GM12891 (cell line): Measurements from ENCODE around the gene UBE3D.

Source experiments
- PAX5 ChIP-seq: IDR thresholded peaks from 2 replicates; pipeline ENCODE4 v1.6.1; 2011; ENCODE audit warnings: low read length, moderate library complexity, mild to moderate bottlenecking; ENCODE audit not compliant: insufficient read depth, severe bottlenecking
- POLR2A ChIP-seq: IDR thresholded peaks from 2 replicates; pipeline ENCODE4 v1.6.1; 2011; ENCODE audit warnings: low read depth, low read length, control low read depth
- POLR2AphosphoS5 ChIP-seq: IDR thresholded peaks from 2 replicates; pipeline ENCODE4 v1.6.1; 2011; ENCODE audit warnings: low read depth, low read length, control low read depth
- POU2F2 ChIP-seq: IDR thresholded peaks from 2 replicates; pipeline ENCODE4 v1.6.1; 2011; ENCODE audit warnings: low read depth, mild to moderate bottlenecking, control low read depth, low read length, moderate library complexity
- SPI1 ChIP-seq: IDR thresholded peaks from 2 replicates; pipeline ENCODE4 v1.6.1; 2011; ENCODE audit warnings: low read depth, low read length, control low read depth
- TAF1 ChIP-seq: IDR thresholded peaks from 2 replicates; pipeline ENCODE4 v1.6.1; 2011; ENCODE audit warnings: low read depth, low read length, control low read depth

DNA sequence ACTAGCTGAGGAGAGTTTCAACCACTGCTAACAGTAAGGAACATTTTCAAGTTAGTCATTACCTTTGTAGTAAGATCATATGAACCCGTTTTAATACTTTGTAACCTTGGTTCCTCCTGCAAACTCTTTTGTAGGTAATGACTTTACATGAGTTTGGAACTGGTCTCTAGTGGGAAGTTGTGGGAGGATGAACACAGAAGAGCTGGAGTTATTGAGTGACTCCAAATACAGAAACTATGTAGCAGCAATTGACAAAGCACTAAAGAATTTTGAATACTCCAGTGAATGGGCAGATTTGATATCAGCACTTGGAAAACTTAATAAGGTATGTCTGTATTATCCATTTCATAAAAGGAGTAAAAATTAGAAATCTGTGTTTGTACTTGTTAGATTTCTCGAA is 31.1 kb upstream of the UBE3D start:
- TF ChIP-seq POLR2AphosphoS5, result no peak
- TF ChIP-seq POLR2A, result no peak
- TF ChIP-seq POU2F2, result no peak
- TF ChIP-seq SPI1, result no peak
- no peak for TF ChIP-seq TAF1
- no peak for TF ChIP-seq PAX5
